ENCODE data around the gene CYP2C19.
A peak's percentile ranks its signal among the peaks of the same experiment; 100 is the strongest.
"Not testable (repeated sequence)": the region's sequence is repeated elsewhere in the genome, so short reads cannot be mapped to it uniquely, and the experiment has no call there.

CYP2C19 gene

DNA sequence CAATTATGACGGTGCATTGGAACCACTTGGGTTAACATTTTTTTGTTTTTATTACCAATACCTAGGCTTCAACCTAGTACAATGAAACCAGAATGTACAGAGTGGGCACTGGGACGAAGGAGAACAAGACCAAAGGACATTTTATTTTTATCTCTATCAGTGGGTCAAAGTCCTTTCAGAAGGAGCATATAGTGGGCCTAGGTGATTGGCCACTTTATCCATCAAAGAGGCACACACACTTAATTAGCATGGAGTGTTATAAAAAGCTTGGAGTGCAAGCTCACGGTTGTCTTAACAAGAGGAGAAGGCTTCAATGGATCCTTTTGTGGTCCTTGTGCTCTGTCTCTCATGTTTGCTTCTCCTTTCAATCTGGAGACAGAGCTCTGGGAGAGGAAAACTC, at the start of gene CYP2C19:
Gene CYP2C19, plus strand, starts transcription at position 289 of the 400 bp plus-strand sequence. Its CDS starts 25 bp downstream, at position 314.
- DNase-seq (ENCODE audit: low read depth) = no peak

DNA sequence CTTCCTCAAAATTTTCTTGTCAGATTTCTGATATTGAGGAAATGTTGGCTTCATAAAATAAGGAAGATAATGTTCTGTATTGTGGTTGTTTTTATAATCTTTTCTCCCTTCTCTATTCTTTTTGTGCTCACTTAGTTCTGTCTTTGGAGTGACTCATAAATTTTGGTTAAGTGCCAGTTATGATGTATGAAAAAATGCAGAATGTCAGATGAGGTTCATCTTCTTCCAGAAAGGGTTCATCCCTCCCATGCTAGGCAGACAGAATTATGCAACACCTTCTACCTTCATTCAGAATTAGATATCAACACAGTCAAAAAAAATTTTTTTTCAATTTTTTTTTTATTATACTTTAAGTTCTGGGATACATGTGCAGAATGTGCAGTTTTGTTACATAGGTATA, 36.6 kb upstream of the CYP2C19 start:
- peak; percentile 39 for DNase-seq (ENCODE audit: low read depth)

GRCh38 chr10:94735197-94735596, 27.3 kb upstream of the CYP2C19 start:
- no peak for DNase-seq (ENCODE audit: low read depth)

DNA sequence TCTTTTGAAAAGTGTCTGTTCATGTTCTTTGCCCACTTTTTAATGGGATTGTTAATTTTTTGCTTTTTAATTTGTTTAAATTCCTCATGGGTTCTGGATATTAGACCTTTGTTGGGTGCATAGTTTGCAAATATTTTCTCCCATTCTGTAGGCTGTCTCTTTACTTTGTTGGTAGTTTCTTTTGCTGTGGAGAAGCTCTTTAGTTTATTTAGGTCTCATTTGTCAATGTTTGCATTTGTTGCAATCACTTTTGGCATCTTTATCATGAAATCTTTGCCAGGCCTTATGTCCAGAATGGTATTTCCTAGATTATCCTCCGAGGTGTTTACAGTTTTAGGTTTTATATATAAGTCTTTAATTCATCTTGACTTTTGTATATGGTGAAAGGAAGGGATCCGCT, 23.9 kb upstream of the CYP2C19 start:
- DNase-seq (ENCODE audit: low read depth) = no peak

GRCh38 chr10:94747137-94747536, 15.3 kb upstream of the CYP2C19 start:
- no peak for DNase-seq (ENCODE audit: low read depth)

GRCh38 chr10:94747838-94748237, 14.6 kb upstream of the CYP2C19 start:
- DNase-seq (ENCODE audit: low read depth) = no peak

DNA sequence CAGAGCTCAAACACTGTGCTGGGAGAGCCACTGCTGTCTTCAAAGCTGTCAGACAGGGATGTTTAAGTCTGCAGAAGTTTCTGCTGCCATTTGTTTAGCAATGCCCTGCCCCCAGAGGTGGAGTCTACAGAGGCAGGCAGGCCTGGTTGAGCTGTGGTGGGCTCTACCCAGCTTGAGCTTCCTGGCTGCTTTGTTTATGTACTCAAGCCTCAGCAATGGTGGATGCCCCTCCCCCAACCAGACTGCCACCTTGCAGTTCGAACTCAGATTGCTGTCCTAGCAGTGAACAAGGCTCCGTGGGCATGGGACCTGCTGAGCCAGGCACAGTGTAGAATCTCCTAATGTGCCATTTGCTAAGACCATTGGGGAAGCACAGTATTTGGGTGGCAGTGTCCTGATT, 4.6 kb upstream of the CYP2C19 start:
- no peak for DNase-seq (ENCODE audit: low read depth)

GRCh38 chr10:94760586-94761178, 1.8 kb upstream of the CYP2C19 start:
- no peak for DNase-seq (ENCODE audit: low read depth)

DNA sequence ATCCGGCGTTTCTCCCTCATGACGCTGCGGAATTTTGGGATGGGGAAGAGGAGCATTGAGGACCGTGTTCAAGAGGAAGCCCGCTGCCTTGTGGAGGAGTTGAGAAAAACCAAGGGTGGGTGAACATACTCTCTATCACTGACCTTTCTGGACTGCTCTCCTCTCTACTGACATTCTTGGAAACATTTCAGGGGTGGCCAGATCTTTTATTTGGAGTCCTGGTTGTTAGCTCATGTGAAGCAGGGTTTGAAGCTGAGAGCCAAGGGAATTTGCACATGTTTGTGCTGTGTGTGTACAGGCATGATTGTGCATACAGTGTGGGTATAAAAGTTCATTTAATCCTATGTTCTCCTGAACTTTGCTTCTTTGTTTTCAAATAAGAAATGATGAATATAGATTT, 12.9 kb downstream of the CYP2C19 start:
- DNase-seq (ENCODE audit: low read depth) = not testable (repeated sequence)

DNA sequence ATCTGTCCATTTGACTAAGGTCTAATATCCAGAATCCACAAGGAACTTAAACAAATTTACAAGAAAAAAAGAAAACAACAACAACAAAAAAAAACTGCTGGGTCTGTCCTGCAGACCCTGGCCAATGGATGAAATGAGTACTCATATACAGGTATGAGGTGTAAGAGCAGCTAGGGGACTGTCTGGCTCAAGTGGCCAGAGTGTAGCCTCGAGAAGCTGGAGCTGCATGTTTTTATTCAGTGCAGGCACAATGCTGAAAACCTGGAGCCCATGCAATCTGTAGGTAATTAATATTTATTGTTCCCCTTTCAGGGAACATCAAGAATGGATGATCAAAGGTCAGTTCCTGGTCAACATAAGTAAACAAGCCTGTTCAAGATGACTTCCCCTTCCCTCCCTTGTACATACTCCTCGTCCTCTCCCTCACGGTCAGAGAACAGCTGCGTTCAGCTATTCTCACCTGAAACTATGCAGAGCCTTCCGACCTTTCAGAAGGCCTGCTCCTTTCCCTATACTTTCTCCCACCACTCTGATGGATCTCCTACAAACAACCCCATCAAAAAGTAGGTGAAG, 15.5 kb downstream of the CYP2C19 start:
- no peak for DNase-seq (ENCODE audit: low read depth)

DNA sequence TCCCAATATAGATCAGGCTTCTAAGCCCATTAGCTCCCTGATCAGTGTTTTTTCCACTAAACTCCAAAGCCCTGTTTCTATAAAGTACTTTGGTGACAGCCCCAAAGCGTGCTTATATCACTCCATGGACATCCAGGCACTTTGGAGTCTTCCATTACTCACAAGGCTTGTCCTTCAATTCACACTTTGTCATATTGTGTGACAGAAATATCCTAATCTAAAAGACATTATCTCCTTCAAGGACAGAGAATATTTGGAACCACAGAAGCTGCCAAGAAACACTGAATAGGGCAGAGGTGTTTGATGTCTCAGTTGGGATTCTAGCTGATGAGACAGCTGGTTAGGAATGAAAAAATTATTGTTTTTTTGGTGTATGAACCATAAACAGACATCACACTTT, 18.4 kb downstream of the CYP2C19 start:
- DNase-seq (ENCODE audit: low read depth) = no peak

- DNase-seq (ENCODE audit: low read depth) = no peak
Observed at GRCh38 chr10:94784256-94784655, 21.8 kb downstream of the CYP2C19 start.

DNA sequence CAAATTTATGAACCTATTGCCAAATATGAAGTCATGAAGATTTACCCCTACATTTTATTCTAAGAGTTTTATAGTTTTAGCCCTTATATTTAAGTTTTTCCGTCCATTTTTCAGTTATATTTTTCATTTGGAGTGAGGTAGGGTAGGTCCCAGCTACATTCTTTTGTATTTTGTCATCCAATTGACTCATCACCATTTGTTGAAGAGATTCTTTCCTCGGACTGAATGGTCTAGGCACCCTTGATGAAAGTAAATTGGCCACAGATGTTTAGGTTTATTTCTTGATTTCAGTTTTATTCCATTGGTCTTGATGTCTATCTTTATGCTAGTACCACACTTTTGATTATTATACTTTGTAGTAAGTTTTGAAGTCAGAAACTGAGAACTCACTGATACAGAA, 22.7 kb downstream of the CYP2C19 start:
- no peak for DNase-seq (ENCODE audit: low read depth)

GRCh38 chr10:94800551-94800950, 38.1 kb downstream of the CYP2C19 start:
- DNase-seq (ENCODE audit: low read depth) = not testable (repeated sequence)

GRCh38 chr10:94803307-94803706, 40.8 kb downstream of the CYP2C19 start:
- DNase-seq (ENCODE audit: low read depth) = no peak

DNA sequence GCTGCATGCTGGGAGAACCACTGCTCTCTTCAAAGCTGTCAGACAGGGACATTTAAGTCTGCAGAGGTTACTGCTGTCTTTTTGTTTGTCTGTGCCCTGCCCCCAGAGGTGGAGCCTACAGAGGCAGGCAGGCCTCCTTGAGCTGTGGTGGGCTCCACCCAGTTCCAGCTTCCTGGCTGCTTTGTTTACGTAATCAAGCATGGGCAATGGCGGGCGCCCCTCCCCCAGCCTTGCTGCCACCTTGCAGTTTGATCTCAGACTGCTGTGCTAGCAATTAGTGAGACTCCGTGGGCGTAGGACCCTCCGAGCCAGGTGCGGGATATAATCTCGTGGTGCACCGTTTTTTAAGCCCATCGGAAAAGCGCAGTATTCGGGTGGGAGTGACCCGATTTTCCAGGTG, 67.5 kb downstream of the CYP2C19 start:
- DNase-seq (ENCODE audit: low read depth) = not testable (repeated sequence)

DNA sequence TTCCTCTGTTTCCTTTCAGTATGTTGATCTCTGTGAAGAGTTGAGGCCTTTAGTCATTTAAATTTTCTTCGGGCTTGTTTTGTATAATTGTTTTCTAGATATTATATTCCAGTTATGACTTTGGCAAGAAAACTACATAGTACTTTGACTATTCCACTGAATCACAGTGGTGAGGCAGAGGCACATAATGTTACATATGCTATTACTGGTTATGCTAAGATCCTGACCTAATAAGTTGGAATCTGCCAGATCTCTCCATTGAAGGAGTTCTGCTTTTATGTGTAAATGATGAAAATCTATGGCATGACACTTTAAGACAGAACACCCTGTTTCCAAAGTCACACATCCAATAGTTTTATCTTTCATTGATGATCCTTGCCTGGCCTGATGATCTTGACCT, 83.7 kb downstream of the CYP2C19 start:
- DNase-seq (ENCODE audit: low read depth) = no peak

GRCh38 chr10:94850766-94851165, 88.3 kb downstream of the CYP2C19 start:
- no peak for DNase-seq (ENCODE audit: low read depth)

GRCh38 chr10:94851263-94851662, 88.8 kb downstream of the CYP2C19 start:
- no peak for DNase-seq (ENCODE audit: low read depth)

- DNase-seq (ENCODE audit: low read depth) = no peak
Observed at GRCh38 chr10:94852438-94852837, 90.0 kb downstream of the CYP2C19 start.

DNA sequence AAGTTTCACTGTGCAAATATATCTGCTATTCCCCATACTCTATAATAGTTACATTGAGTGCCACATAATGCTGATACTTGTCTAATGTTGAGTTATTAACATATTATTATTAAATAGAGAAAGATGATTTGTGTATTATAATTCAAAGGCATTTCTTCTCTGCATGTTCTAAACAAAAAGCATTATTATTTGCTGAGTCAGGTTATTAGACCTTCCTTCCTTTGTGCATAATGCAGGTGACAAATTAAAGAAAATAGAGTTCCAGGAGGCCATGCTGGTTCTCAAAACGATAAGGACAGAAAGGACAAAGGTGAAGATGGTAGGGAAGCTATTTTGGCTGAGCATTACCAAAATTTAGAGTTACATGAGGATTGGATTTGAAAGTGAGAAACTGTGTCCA, 90.6 kb downstream of the CYP2C19 start:
- DNase-seq (ENCODE audit: low read depth) = no peak

DNA sequence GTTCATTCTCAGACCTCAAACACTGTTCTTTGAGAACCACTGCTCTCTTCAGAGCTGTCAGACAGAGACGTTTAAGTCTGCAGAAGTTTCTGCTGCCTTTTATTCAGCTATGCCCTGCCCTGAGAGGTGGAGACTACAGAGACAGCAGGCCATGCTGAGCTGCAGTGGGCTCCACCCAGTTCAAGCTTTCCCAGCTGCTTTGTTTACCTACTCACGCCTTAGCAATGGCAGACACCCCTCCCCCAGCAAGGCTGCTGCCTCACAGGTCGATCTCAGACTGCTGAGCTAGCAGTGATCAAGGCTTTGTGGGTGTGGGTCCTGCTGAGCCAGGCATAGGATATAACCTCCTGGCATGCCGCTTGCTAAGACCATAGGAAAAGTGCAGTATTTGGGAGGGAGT, 95.5 kb downstream of the CYP2C19 start:
- DNase-seq (ENCODE audit: low read depth) = no peak

DNA sequence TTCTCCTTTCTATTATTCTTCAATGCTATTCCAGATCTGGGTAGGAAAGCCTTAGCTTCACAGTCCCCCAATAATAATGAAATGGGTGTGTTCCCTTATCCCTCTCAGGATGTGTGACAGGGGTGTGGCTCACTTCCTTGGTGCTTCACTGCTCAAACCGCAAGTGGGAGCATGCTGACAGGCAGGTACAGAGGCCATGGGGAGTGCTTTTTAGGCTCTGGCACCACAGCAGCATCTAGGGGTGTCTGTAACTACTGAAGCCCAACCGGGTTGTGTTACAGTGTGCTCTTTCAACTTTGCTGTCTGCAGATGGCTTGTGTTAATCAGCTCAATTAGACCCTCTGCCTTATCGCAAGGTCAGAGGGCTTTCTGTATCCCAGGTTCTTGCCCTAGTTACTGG, 96.6 kb downstream of the CYP2C19 start:
- DNase-seq (ENCODE audit: low read depth) = no peak

DNA sequence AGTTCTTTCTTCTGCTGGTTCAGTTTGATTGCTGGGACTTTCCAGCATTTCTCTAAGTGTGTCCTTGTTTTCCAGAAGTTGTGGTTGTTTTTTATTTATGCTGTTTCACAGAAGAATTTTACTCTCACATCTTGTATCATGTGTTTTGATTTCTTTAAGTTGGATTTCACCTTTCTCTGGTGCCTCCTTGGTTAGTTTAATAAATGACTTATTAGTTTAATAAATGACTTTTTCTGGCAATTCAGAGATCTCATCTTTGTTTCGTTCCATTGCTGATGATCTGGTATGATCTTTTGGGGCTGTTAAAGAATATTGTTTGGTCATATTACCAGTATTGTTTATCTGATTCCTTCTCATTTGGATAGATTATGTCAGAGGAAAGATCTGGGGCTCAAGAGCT, 116.2 kb downstream of the CYP2C19 start:
- no peak for DNase-seq (ENCODE audit: low read depth)

Data from iris pigment epithelial cell (primary cell).